ENCODE data around the gene IFIT5.

Gene IFIT5

DNA sequence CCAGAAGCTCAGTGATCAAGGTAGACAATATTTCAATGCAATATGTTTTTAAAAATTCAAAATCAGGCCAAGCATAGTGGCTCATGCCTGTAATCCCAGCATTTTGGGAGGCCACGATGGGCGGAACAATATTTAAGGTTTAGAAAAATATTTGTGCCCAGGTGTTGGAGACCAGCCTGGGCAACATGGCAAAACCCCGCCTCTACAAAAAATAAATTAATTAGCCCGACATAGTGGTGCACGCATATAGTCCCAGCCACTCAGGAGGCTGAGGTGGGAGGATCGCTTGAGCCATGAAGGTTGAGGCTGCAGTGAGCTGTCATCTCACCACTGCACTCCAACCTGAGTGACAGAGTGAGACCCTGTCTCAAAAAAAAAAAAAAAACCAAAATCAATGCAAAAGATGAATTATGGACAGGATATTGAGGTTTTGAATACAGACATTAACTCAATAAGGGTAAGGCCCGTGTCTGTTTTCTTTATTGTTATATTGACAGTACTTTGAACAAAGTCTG is 913 bp upstream of the IFIT5 start:
- H3K4me3 ChIP-seq (ENCODE audit: control insufficient read depth, low read depth, low read length), result no peak overlapping the region
- no peak for DNase-seq (ENCODE audit: low read depth)
- TF ChIP-seq, protein P1, sequence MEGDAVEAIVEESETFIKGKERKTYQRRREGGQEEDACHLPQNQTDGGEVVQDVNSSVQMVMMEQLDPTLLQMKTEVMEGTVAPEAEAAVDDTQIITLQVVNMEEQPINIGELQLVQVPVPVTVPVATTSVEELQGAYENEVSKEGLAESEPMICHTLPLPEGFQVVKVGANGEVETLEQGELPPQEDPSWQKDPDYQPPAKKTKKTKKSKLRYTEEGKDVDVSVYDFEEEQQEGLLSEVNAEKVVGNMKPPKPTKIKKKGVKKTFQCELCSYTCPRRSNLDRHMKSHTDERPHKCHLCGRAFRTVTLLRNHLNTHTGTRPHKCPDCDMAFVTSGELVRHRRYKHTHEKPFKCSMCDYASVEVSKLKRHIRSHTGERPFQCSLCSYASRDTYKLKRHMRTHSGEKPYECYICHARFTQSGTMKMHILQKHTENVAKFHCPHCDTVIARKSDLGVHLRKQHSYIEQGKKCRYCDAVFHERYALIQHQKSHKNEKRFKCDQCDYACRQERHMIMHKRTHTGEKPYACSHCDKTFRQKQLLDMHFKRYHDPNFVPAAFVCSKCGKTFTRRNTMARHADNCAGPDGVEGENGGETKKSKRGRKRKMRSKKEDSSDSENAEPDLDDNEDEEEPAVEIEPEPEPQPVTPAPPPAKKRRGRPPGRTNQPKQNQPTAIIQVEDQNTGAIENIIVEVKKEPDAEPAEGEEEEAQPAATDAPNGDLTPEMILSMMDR (IDR thresholded peaks at IDR 0.05; ENCODE audit: control insufficient read depth, insufficient read depth, low read depth, low read length, missing control alignments), result no peak

DNA sequence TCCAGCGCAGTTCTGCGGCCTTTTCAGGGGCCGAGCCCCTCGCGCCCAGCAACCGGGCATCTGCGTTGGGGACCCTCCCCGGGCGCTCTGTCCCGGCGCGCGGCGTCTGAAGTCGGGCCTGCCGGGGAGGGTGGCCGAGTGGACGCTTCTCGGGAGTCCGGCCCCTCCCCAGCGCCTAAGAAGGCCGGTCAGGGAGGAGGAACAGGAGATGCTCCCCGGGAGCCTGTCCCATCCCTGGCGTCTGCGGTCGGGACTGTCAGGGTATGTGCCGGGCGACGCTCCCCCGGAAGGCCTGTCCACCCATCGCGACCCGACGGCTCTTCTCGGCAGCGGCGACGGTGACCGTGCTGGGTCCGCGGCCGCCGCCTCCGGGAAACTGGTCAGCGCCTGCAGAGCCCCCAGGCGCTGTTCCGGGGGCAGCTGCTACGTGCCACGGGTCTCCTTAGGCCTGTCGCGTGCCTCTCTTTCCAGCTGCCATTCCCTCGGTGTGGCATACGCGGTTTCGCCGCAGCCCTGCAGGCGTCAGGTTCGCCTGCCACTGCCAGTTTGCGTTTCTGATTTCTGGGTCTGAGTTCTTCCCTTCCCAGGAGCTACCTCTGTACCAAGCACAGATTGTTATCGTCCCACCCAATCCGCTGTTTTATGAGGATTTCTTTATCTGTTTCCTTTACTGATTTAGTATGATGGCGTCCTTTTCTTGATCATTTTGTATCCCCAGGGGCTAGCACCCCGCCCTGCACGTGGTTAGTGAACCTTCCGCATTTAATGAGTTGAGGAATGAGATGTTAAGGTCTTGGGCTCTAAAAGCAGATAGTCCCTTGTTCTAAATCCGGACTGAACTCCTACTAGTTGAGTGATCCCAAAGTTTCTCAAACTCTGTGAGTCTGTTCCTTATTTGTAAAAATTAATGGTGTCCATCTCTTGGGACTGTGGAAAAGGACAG is 782 bp downstream of the IFIT5 start:
- TF ChIP-seq, protein P1 (IDR thresholded peaks at IDR 0.05; ENCODE audit: control insufficient read depth, insufficient read depth, low read depth, low read length, missing control alignments), result no peak
- DNase-seq (ENCODE audit: low read depth), result no peak

DNA sequence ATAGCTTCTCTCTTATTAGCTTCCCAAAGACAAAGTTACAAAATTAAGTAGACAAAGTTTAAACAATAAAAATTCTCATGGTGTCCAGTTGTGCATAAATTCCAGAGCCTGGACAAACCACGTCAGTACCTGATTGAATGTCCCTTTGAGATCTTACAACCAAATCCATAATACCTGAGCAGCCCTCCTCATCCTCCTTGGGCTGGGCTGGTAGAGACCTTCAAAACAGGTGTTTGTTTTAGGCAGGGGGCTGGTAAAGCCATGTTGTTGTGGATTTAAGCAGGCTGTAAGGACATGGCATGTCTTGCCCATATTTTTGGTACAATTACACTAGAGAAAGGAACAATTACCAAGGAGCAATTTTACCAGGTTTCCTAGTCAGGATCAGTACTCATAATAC is 2.1 kb downstream of the IFIT5 start:
- TF ChIP-seq, protein P1 (IDR thresholded peaks at IDR 0.05; ENCODE audit: control insufficient read depth, insufficient read depth, low read depth, low read length, missing control alignments), result no peak
- H3K4me3 ChIP-seq (ENCODE audit: control insufficient read depth, low read depth, low read length), result no peak overlapping the region
- DNase-seq (ENCODE audit: low read depth), result no peak

More for the DNA sequence above, 782 bp downstream of the IFIT5 start:
- peak overlapping the region; percentile 60 for H3K4me3 ChIP-seq (ENCODE audit: control insufficient read depth, low read depth, low read length)

DNA sequence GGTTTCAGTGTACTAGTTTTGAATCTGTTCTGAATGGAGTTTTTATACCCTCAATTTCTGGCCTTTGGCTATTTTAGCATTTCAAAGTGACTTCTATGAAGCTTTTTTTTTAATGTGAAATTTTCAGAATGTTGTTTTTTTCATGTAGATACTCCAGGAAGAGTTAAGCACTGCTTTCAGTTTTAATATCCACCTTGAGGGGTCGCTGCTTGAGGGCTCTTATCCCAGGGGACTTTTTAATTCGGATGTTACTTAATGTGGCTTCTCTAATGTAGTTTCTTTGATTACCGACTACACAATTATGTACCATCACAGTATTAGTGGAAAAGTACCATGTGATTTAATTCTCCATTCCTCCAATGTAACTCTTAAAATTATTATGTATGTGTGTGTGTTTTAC is 5.2 kb downstream of the IFIT5 start:
- no peak for DNase-seq (ENCODE audit: low read depth)
- TF ChIP-seq, protein P1 (IDR thresholded peaks at IDR 0.05; ENCODE audit: control insufficient read depth, insufficient read depth, low read depth, low read length, missing control alignments), result peak; percentile 50
- H3K4me3 ChIP-seq (ENCODE audit: control insufficient read depth, low read depth, low read length), result no peak overlapping the region

DNA sequence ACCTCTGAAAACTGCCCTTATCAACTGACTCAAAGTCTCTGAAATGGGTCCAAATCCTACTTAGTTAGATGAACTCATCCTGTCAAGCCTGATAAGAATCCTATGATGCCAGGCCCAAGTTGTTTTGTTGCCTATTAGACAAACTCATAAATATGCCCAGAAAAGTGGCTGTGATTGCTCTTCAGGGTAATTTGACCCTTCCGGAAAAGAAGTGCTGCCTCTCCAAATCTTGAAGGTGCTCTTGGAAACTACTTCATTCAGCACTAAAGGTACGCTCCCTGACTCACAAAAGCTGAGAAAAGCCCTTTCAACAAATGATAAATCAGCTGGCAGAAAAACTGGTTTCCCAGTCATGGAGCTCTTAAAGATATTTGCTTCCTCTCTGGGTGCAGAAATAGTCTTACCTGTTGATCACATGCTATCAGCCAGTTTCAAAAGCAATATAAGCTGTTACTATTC is 6.7 kb downstream of the IFIT5 start:
- no peak for DNase-seq (ENCODE audit: low read depth)
- TF ChIP-seq, protein P1 (IDR thresholded peaks at IDR 0.05; ENCODE audit: control insufficient read depth, insufficient read depth, low read depth, low read length, missing control alignments), result no peak
- no peak overlapping the region for H3K4me3 ChIP-seq (ENCODE audit: control insufficient read depth, low read depth, low read length)

DNA sequence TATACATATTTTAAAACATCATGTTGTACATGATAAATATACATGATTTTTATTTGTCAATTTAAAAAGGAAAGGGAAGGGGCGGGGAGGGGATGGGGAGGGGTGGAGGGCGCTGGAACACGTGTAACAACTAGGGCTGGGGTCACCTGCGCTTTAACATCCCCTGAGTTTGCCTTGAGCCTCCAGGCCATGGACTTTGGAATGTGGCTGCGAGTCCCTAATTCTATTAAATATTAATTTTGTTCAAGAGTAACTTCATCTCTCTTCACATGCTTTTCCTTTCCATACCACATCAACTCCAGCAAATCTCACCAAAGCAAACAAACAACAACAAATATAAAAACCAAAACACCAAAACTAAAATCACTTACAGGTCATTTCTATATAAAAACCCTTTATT is 10.6 kb downstream of the IFIT5 start:
- TF ChIP-seq, protein P1 (IDR thresholded peaks at IDR 0.05; ENCODE audit: control insufficient read depth, insufficient read depth, low read depth, low read length, missing control alignments), result no peak
- no peak overlapping the region for H3K4me3 ChIP-seq (ENCODE audit: control insufficient read depth, low read depth, low read length)
- DNase-seq (ENCODE audit: low read depth), result no peak

Data from AG09309 (cell line).